SK-N-MC (cell line): ENCODE data around the gene YBX2.

Source experiments
- EZH2 ChIP-seq: fragments of 200-600 bp; sonication (generic); IDR thresholded peaks from one replicate; pipeline ENCODE4 v1.6.1; 2017; ENCODE audit warnings: antibody characterized with exemption
- FOXP2 ChIP-seq: optimal IDR thresholded peaks from 2 replicates; pipeline ENCODE3; 2011; ENCODE audit warnings: mild to moderate bottlenecking, moderate library complexity; ENCODE audit not compliant: insufficient read depth; ENCODE audit errors: extremely low read length, control extremely low read depth
- POLR2AphosphoS5 ChIP-seq: IDR thresholded peaks from 2 replicates; pipeline ENCODE4 v1.6.1; 2012; ENCODE audit warnings: mild to moderate bottlenecking, low read depth, low read length, borderline replicate concordance

DNA sequence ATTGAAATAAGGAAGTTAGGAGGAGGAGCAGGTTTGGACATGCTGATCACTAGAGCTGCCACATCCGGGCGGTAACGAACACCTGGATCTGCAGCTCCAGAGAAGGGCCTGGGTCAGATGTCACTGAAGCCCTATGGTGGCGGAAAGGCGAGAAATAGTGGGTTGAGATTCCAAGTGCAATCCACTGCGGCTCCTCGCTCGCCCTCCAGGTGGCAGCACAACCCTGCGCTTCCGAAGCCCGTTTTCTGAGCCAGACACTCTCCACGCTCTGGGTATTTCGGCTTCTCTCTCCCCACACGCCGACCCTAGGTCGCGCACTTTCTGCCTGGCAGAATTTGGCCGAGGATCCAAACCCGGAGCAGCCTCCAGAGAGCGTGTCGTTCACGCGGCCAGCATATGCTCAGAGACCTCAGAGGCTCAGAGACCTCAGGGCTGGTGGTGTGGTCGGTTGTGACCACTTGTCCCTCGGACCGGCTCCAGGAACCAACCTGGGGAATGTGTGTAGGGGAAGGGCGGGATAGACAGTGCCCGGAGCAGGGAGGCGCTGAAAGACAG, 13.8 kb downstream of the YBX2 start:
- TF ChIP-seq EZH2 (no peak), POLR2AphosphoS5 (no peak), FOXP2 (no peak)
